ENCODE measurements around the gene GRK1. TPM values are rescaled to one million over a fixed set of nuclear protein-coding genes. Genes with fewer than 3 reads are reported as not detected.

Gene GRK1
- total and polyA plus RNA-seq, 2 of the 8 experiments (the other 6 are each of a cell fraction or from before 2014, with no cell fraction given): 0.12 TPM; not detected in 1

DNA sequence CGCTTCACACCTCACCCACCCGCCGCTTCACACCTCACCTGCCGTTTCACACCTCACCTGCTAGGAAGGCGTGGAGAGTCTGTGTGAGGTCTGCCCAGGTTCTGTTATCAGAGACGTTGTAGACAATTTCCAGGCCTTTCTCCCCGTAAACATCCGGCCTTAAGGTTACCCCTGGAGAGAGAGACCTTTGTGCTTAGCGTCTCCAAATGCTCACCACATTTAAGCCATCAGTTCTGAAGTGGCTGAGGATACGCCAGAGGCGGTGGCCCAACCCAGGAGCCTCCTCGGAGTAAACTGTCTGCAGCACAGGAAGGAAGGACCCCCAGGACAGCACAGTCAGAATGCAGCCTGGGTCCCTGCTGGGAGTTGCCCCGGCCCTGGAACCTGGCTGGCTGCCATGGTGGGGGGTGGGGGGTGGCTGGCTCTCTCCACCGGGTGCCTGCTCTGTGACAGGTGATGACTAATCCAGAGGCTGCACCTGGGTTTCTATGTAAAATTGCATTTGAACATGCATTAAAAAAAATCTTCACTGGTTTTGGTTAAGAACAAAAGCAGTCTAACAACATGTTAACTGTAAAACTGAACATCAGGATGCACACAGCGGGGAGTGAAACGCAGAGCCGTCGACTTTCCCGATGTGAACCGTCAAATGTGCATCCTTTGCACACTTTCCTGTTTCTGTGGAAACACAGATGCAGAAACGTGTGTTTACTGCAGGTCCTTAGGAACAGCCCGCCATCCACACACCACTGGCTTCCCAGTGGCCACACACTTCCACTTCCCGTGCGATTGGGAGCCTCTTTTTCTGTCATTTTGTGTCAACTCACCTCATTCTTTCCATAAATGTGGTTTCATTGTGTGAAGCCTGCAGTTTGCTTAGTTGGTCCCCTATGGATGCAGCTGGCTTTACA is 13.5 kb upstream of the GRK1 start (continued):
- TF ChIP-seq, protein P1, sequence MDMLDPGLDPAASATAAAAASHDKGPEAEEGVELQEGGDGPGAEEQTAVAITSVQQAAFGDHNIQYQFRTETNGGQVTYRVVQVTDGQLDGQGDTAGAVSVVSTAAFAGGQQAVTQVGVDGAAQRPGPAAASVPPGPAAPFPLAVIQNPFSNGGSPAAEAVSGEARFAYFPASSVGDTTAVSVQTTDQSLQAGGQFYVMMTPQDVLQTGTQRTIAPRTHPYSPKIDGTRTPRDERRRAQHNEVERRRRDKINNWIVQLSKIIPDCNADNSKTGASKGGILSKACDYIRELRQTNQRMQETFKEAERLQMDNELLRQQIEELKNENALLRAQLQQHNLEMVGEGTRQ (IDR thresholded peaks at IDR 0.05; ENCODE audit: low read length): no peak
- no peak for TF ChIP-seq SP1 (IDR thresholded peaks at IDR 0.05; ENCODE audit: low read depth, low read length)
- no peak for TF ChIP-seq POLR2A (IDR thresholded peaks at IDR 0.05; ENCODE audit: control extremely low read depth in 1 of 2, low read depth in 2 of 2, low read length in 2 of 2)
- TF ChIP-seq CHD1 (IDR thresholded peaks at IDR 0.05; ENCODE audit: low read depth, low read length): no peak
- no peak for TF ChIP-seq NRF1 (IDR thresholded peaks at IDR 0.05; ENCODE audit: low read depth, low read length)
- TF ChIP-seq KDM5A (IDR thresholded peaks at IDR 0.05; ENCODE audit: low read length): no peak
- no peak for TF ChIP-seq YY1 (IDR thresholded peaks at IDR 0.05; ENCODE audit: low read depth, low read length)
- TF ChIP-seq, protein P2, sequence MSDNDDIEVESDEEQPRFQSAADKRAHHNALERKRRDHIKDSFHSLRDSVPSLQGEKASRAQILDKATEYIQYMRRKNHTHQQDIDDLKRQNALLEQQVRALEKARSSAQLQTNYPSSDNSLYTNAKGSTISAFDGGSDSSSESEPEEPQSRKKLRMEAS (IDR thresholded peaks at IDR 0.05): no peak
